ENCODE measurements around the gene COL27A1. TPM values are rescaled to one million over a fixed set of nuclear protein-coding genes. Genes with fewer than 3 reads are reported as not detected.
A peak's percentile ranks its signal among the peaks of the same experiment; 100 is the strongest.

COL27A1 gene
- total RNA-seq, 1 experiment from 2014 or later = 37.0 TPM

DNA sequence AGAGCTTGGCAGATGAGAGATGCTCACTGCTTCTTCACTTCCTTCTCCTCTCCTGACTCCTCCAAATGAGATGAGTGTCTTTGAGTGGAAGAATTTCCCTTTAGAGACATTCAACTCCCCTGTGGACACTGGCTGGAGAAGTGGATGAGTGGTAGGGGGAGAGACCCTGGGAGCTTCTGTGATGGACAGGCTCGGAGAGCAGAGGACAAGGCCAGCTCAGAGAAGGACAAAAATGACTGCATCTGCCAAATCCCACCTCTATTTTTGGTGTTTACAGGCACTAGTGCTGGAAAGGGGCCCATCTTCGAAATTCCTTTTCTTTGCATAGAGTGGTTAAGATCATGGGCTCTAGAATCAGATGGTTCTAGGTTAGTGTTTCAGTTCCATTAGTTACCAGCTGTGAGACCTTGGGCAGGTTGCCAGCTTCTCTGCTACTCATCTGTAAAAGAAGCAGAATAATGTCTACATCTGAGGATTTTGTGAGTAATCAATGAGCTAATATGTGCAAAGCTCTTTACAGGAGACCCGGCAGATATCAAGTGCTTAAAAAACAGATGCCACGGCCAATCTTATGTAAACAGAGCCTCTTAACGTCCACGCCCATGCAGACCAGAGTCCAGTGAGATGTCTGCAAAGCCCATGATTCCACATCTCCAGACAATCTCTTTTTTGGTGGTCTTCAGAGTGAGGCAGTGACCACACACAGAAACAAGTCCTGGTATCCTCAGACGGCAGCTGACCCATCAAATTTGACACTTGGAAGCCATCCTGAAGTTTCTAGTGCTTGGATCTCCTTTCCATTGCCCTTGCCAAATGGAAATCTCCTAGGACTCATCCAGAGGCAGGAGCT is 13.6 kb upstream of the COL27A1 start:
- no peaks in the 10 kb centered on the region for H3K27me3 ChIP-seq (replicated peaks; ENCODE audit: insufficient read depth, low read depth, low read length, poor library complexity)
- POLR2A ChIA-PET (ENCODE audit: low non-redundant PET) = no interaction called here
- TF ChIP-seq, protein P1, sequence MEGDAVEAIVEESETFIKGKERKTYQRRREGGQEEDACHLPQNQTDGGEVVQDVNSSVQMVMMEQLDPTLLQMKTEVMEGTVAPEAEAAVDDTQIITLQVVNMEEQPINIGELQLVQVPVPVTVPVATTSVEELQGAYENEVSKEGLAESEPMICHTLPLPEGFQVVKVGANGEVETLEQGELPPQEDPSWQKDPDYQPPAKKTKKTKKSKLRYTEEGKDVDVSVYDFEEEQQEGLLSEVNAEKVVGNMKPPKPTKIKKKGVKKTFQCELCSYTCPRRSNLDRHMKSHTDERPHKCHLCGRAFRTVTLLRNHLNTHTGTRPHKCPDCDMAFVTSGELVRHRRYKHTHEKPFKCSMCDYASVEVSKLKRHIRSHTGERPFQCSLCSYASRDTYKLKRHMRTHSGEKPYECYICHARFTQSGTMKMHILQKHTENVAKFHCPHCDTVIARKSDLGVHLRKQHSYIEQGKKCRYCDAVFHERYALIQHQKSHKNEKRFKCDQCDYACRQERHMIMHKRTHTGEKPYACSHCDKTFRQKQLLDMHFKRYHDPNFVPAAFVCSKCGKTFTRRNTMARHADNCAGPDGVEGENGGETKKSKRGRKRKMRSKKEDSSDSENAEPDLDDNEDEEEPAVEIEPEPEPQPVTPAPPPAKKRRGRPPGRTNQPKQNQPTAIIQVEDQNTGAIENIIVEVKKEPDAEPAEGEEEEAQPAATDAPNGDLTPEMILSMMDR (conservative IDR thresholded peaks at IDR 0.05; ENCODE audit: low read depth, low read length) = no peak
- no peak for TF ChIP-seq EZH2 (IDR thresholded peaks at IDR 0.05; ENCODE audit: borderline replicate concordance, low read depth, low read length, poor library complexity, severe bottlenecking)
- no TSS peak for BruUV-seq (replicated peaks)
- no peaks in the 10 kb centered on the region for H3K4me1 ChIP-seq (ENCODE audit: insufficient read depth, low read length, poor library complexity, severe bottlenecking)
- DNase-seq (ENCODE audit: low spot score) = peak; percentile 24
- H3K4me3 ChIP-seq (ENCODE audit: low read depth, low read length, poor library complexity, severe bottlenecking) = no peak overlapping the region
- no peaks in the 10 kb centered on the region for H3K36me3 ChIP-seq (ENCODE audit: insufficient read depth, low read length, poor library complexity, severe bottlenecking)
- intact Hi-C loops (cut with micrococcal nuclease; ENCODE audit: unreplicated experiment) = no loop called here
- CTCF ChIA-PET = no interaction called here
- no peak overlapping the region for H3K27ac ChIP-seq (ENCODE audit: low read depth, low read length, poor library complexity, severe bottlenecking)
- H3K9me3 ChIP-seq (ENCODE audit: low read depth, low read length, poor library complexity, severe bottlenecking) = no peaks in the 10 kb centered on the region

DNA sequence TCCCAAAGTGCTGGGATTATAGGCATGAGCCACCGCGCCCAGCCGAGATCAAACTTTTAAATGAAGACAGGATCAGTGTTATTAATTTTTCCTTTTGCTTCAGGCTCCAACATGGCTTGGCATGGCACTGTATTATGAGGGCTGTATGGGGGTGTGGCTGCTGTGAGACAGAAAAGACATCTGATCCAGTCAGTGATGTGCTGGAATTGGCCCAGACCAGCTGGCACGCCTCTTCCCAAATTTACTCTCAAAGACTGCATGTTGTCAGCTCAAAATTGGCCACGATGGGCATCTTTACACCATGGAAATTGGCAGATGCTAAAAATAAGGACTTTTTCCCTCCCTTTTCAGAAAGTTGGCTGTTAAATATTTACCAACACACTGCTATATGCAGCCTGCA is 12.1 kb upstream of the COL27A1 start:
- Histone ChIP-seq H3K4me1 (ENCODE audit: insufficient read depth, low read length, poor library complexity, severe bottlenecking) (no peaks in the 10 kb centered on the region), H3K27ac (ENCODE audit: low read depth, low read length, poor library complexity, severe bottlenecking) (no peak overlapping the region), H3K36me3 (ENCODE audit: insufficient read depth, low read length, poor library complexity, severe bottlenecking) (no peaks in the 10 kb centered on the region), H3K9me3 (ENCODE audit: low read depth, low read length, poor library complexity, severe bottlenecking) (no peaks in the 10 kb centered on the region), H3K27me3 (replicated peaks; ENCODE audit: insufficient read depth, low read depth, low read length, poor library complexity) (no peaks in the 10 kb centered on the region), H3K4me3 (ENCODE audit: low read depth, low read length, poor library complexity, severe bottlenecking) (no peak overlapping the region)
- TF ChIP-seq, protein P1 (conservative IDR thresholded peaks at IDR 0.05; ENCODE audit: low read depth, low read length) = no peak
- no peak for TF ChIP-seq EZH2 (IDR thresholded peaks at IDR 0.05; ENCODE audit: borderline replicate concordance, low read depth, low read length, poor library complexity, severe bottlenecking)
- CTCF ChIA-PET = no interaction called here
- POLR2A ChIA-PET (ENCODE audit: low non-redundant PET) = no interaction called here
- no peak for DNase-seq (ENCODE audit: low spot score)
- no TSS peak for BruUV-seq (replicated peaks)
- intact Hi-C loops (cut with micrococcal nuclease; ENCODE audit: unreplicated experiment) = no loop called here

DNA sequence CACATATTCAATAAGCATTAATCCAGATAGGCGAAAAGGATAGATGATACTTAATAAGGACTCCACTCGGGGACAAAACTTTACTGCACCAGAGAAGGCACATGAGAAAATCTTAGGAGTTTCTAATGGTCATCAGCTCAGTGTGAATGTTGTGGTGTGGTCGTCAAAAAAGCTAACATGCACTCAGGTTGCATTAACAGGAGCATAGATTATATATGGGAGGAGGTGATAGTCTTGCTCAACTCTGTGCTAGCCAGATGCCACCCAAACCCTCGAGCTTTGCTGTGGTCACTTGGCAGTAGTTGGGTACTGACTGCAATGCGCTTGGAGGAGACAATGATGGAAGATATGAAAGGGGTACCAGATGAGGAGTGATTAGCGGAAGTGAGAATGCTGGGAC is 8.6 kb upstream of the COL27A1 start:
- no peak for TF ChIP-seq EZH2 (IDR thresholded peaks at IDR 0.05; ENCODE audit: borderline replicate concordance, low read depth, low read length, poor library complexity, severe bottlenecking)
- TF ChIP-seq, protein P1 (conservative IDR thresholded peaks at IDR 0.05; ENCODE audit: low read depth, low read length) = no peak
- POLR2A ChIA-PET (ENCODE audit: low non-redundant PET) = no interaction called here
- CTCF ChIA-PET = no interaction called here
- Histone ChIP-seq H3K4me1 (ENCODE audit: insufficient read depth, low read length, poor library complexity, severe bottlenecking) (no peaks in the 10 kb centered on the region), H3K36me3 (ENCODE audit: insufficient read depth, low read length, poor library complexity, severe bottlenecking) (no peaks in the 10 kb centered on the region), H3K4me3 (ENCODE audit: low read depth, low read length, poor library complexity, severe bottlenecking) (no peak overlapping the region), H3K27ac (ENCODE audit: low read depth, low read length, poor library complexity, severe bottlenecking) (no peak overlapping the region), H3K27me3 (replicated peaks; ENCODE audit: insufficient read depth, low read depth, low read length, poor library complexity) (no peaks in the 10 kb centered on the region), H3K9me3 (ENCODE audit: low read depth, low read length, poor library complexity, severe bottlenecking) (no peaks in the 10 kb centered on the region)
- intact Hi-C loops (cut with micrococcal nuclease; ENCODE audit: unreplicated experiment) = no loop called here
- DNase-seq (ENCODE audit: low spot score) = no peak
- no TSS peak for BruUV-seq (replicated peaks)

Data from A673 (cell line).